RWPE2 (cell line): Measurements from ENCODE around the gene MCAM.

Experiments used
- ATAC-seq: fragments of 200-7000 bp; cut with Tn5 transposase; 3 replicates; pipeline ENCODE4 v1.9.1; 2021; ENCODE audit warnings: low read depth
- DNase-seq: peaks from one replicate; pipeline ENCODE4 v3.0.0-alpha.2; 2020; ENCODE audit warnings: low spot score
- H3K27ac ChIP-seq: fragments of 450-650 bp; 2 replicates; pipeline ENCODE4 v1.5.1; 2017; ENCODE audit warnings: mild to moderate bottlenecking; ENCODE audit not compliant: poor library complexity, severe bottlenecking
- H3K27me3 ChIP-seq: fragments of 250-450 bp; sonication (Bioruptor Pico); 2 replicates; pipeline ENCODE4 v1.5.1; 2021; ENCODE audit warnings: mild to moderate bottlenecking, moderate library complexity; ENCODE audit not compliant: insufficient read depth, poor library complexity, severe bottlenecking
- H3K36me3 ChIP-seq: fragments of 250-450 bp; sonication (Bioruptor Pico); 2 replicates; pipeline ENCODE4 v1.5.1; 2020; ENCODE audit warnings: low read depth, mild to moderate bottlenecking, moderate library complexity
- H3K4me1 ChIP-seq: fragments of 250-450 bp; sonication (Bioruptor Pico); 2 replicates; pipeline ENCODE4 v1.5.1; 2021; ENCODE audit warnings: mild to moderate bottlenecking, moderate library complexity; ENCODE audit not compliant: insufficient read depth, poor library complexity, severe bottlenecking
- H3K4me3 ChIP-seq: fragments of 250-450 bp; sonication (Bioruptor Pico); 2 replicates; pipeline ENCODE4 v1.5.1; 2021; ENCODE audit warnings: mild to moderate bottlenecking, moderate library complexity; ENCODE audit not compliant: severe bottlenecking
- H3K9me3 ChIP-seq: fragments of 250-450 bp; sonication (Bioruptor Pico); 2 replicates; pipeline ENCODE4 v1.5.1; 2021; ENCODE audit warnings: mild to moderate bottlenecking, moderate library complexity; ENCODE audit not compliant: severe bottlenecking
- CTCF ChIP-seq: fragments of 450-650 bp; IDR thresholded peaks from one replicate; pipeline ENCODE4 v1.5.1; 2017; ENCODE audit warnings: mild to moderate bottlenecking, moderate library complexity; ENCODE audit not compliant: poor library complexity, severe bottlenecking

The MCAM gene

GRCh38 chr11:119314726-119315125 is 2.2 kb downstream of the MCAM start:
- Histone ChIP-seq H3K9me3 (no peaks in the 10 kb centered on the region), H3K27me3 (no peaks in the 10 kb centered on the region), H3K27ac (no peak overlapping the region), H3K36me3 (peaks cover 3% of the 10 kb centered on the region; the same call in 1 of the 2 replicates), H3K4me1 (peaks cover 13% of the 10 kb centered on the region), H3K4me3 (no peak overlapping the region)
- no peak for ATAC-seq
- no peak for DNase-seq
- no peak for TF ChIP-seq CTCF

GRCh38 chr11:119310682-119311052 is 6.3 kb downstream of the MCAM start:
- no peak for TF ChIP-seq CTCF
- no peaks in the 10 kb centered on the region for H3K4me1 ChIP-seq
- peaks cover 9% of the 10 kb centered on the region; the same call in 1 of the 2 replicates for H3K36me3 ChIP-seq
- no peak overlapping the region for H3K4me3 ChIP-seq
- no peak overlapping the region for H3K27ac ChIP-seq
- H3K27me3 ChIP-seq, result no peaks in the 10 kb centered on the region
- DNase-seq (no peak), ATAC-seq (no peak)
- H3K9me3 ChIP-seq, result no peaks in the 10 kb centered on the region

- no peak for TF ChIP-seq CTCF
- peaks cover 9% of the 10 kb centered on the region; the same call in 1 of the 2 replicates for H3K36me3 ChIP-seq
- H3K27ac ChIP-seq, result no peak overlapping the region
- ATAC-seq, result no peak
- H3K4me1 ChIP-seq, result no peaks in the 10 kb centered on the region
- no peaks in the 10 kb centered on the region for H3K9me3 ChIP-seq
- no peaks in the 10 kb centered on the region for H3K27me3 ChIP-seq
- no peak for DNase-seq
- H3K4me3 ChIP-seq, result no peak overlapping the region
Observed at GRCh38 chr11:119309953-119310681, 6.8 kb downstream of the MCAM start.

- ATAC-seq (no peak), DNase-seq (no peak)
- Histone ChIP-seq H3K9me3 (no peaks in the 10 kb centered on the region), H3K4me3 (no peak overlapping the region), H3K27me3 (no peaks in the 10 kb centered on the region), H3K4me1 (no peaks in the 10 kb centered on the region), H3K36me3 (peaks cover 9% of the 10 kb centered on the region), H3K27ac (no peak overlapping the region)
- no peak for TF ChIP-seq CTCF
Observed at GRCh38 chr11:119309411-119309810, 7.5 kb downstream of the MCAM start.

- no peak overlapping the region for H3K27ac ChIP-seq
- H3K36me3 ChIP-seq, result peaks cover 14% of the 10 kb centered on the region
- H3K9me3 ChIP-seq, result no peaks in the 10 kb centered on the region
- H3K27me3 ChIP-seq, result no peaks in the 10 kb centered on the region
- TF ChIP-seq CTCF, result no peak
- ATAC-seq, result no peak
- DNase-seq, result no peak
- H3K4me1 ChIP-seq, result no peaks in the 10 kb centered on the region
- no peak overlapping the region for H3K4me3 ChIP-seq
Observed at GRCh38 chr11:119307974-119308373, 9.0 kb downstream of the MCAM start.
